Measurements from ENCODE around the gene ARRB1.

The ARRB1 gene

DNA sequence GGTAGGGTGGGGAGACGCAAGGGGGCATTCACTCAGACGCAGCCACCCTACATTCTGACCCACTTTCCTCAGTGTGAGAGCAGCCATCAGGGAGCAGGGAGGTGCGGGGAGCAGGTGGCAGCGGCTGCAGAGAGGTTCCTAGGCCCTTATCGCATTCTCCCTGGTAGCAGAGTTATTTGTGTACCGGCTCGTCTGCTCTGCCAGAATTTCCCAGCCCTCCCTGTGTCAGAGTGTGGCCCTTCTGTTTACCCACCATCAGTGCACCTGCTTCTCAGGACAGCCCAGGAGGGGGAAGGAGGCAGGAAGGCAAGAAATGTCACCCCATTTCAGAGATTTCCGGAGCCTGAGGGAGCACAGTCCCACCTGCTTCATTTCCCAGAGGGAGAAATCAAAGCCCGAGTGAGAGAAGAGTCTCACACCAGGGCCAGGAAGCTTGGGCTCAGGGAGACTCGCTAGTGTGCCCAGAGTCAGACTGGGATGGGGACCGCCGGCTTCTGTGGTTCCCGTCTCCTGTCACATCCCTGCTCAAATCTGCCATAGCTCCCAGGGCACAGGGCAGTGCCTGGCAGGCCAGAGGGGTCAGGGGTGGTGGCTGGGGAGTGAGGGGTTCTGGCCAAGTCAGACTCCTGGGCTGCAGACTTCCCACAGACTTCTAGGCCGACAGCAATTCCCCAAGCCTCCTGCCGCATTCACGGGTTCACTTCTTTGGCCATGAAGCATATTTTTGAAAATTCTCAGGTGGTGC is 49.7 kb downstream of the ARRB1 start:
- DNase-seq (ENCODE audit: low read depth in 1 of 2, low spot score in 1 of 2) = no peak

- DNase-seq (ENCODE audit: low read depth in 1 of 2, low spot score in 1 of 2) = no peak
Measured at GRCh38 chr11:75301131-75301530, 50.3 kb downstream of the ARRB1 start.

- no peak for DNase-seq (ENCODE audit: low read depth in 1 of 2, low spot score in 1 of 2)
Measured at GRCh38 chr11:75298976-75299260, 52.5 kb downstream of the ARRB1 start.

- no peak for DNase-seq (ENCODE audit: low read depth in 1 of 2, low spot score in 1 of 2)
Measured at GRCh38 chr11:75298191-75298975, 53.1 kb downstream of the ARRB1 start.

GRCh38 chr11:75293903-75294302 is 57.6 kb downstream of the ARRB1 start:
- DNase-seq (ENCODE audit: low read depth in 1 of 2, low spot score in 1 of 2) = no peak

DNA sequence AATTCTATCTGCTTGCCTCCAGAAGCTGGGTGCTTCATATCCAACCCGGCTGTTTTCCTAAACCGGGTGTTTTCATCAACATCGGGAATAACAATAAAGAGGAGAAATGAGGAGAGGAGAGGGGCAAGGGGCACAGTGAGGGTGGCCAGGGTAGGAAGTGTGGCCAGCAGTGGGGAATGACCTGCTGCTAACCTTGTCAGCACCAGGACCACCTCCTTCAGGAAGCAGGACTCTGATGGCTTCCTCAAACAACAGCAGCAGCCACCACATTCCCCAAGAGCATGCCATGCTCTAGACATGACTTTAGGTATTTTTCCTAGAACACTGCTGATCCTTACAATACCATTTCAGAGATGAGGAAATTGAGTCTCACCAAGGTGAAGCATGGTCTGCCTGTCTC is 58.5 kb downstream of the ARRB1 start:
- no peak for DNase-seq (ENCODE audit: low read depth in 1 of 2, low spot score in 1 of 2)

DNA sequence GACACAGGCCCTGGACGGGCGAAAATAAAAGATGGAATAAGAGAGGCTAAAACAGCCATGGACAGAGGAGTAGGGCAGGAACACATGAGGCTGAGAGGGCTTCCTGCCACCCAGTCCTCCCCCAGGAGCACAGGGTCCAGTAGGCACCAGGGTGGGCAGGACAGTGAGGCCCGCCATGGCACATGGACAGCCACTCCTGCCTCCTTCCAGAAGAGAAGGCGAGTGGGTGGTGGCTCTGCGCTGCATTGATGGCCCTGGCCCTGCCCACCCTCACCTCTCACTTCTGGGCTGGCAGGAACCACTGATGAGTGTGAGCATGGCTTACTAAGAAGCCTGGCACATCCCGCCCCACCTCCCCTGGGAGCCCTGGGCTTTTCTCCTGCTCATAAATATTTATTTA is 59.7 kb downstream of the ARRB1 start:
- DNase-seq (ENCODE audit: low read depth in 1 of 2, low spot score in 1 of 2) = no peak

- DNase-seq (ENCODE audit: low read depth in 1 of 2, low spot score in 1 of 2) = no peak
Measured at GRCh38 chr11:75289919-75290318, 61.5 kb downstream of the ARRB1 start.

DNA sequence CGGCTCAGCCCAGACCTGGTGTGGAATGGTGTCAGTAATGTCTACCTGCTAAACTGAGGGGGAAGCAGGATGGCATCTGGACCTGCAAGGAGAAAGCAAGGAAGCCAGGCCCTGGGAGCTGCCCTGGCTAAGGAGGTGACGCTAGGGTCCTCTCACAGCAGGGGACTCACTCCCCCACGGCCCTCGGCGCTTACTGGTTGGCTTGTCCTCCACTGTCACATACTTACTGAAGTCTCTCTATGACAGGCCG is 62.0 kb downstream of the ARRB1 start:
- no peak for DNase-seq (ENCODE audit: low read depth in 1 of 2, low spot score in 1 of 2)

- DNase-seq (ENCODE audit: low read depth in 1 of 2, low spot score in 1 of 2) = no peak
Measured at GRCh38 chr11:75287579-75287978, 63.9 kb downstream of the ARRB1 start.

DNA sequence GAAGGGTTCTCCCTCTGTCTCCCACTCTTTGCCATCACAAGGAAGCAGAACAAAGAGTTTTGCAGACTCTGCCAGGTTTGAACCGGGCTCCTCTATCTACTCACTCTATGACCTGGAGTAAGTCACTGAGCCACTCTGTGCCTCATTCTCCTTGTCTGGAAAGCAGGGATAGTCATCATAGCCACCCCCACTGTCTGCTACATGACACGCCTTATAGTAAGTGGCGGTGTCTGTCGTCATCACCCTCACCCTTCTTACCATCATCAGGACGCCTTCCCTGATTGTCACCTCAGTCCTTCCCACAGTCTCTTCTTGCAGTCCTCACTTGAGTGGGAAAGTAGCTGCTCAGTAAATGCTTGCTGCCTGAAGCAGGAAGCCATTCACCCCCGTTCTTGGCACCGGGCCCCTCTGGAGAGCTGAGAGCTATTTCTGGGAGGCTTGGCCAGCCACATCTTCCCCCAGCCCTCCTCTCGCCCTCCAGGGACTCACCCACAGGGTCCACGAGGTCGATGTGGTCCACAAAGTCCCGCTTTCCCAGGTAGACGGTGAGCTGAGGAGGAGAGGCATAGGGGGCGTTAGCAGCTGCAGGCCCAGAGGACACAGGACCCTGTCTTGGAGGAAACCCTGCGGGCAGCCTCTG is 64.5 kb downstream of the ARRB1 start:
- DNase-seq (ENCODE audit: low read depth in 1 of 2, low spot score in 1 of 2) = no peak

- DNase-seq (ENCODE audit: low read depth in 1 of 2, low spot score in 1 of 2) = no peak
Measured at GRCh38 chr11:75285776-75286360, 65.6 kb downstream of the ARRB1 start.

- no peak for DNase-seq (ENCODE audit: low read depth in 1 of 2, low spot score in 1 of 2)
Measured at GRCh38 chr11:75283391-75283931, 68.0 kb downstream of the ARRB1 start.

- no peak for DNase-seq (ENCODE audit: low read depth in 1 of 2, low spot score in 1 of 2)
Measured at GRCh38 chr11:75281469-75282095, 69.9 kb downstream of the ARRB1 start.

DNA sequence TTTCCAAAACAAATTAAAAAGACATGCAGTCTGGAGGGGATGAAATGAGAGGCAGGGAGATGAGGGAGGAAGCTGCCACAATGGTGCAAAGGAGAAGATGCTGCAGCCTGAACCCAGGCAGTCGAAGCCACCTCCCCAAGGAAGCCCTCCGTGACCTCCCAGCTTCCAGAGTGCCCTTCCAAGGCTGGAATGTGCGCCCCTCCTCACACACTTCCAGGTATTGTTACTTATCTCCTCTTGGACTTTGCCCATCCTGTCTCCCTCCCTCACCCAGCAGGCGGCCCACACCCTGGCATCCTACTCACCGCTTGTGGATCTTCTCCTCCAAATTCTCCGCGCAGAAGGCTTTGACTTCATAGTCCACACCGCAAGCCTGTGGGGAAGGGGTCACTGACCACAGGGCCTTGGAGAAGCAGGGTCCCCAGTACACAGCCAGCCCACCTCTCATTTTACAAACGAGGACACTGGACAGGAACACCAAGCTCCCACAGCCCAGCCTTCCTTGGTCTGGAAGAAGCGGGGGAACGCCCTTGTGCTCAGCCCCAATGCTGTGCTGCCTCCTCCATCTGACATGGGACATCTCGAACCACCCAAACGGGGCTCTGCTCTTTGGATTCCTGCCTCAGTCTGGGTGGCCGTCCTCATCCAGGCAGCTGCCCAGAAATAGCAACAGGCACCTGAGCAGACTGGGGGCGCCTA is 70.5 kb downstream of the ARRB1 start:
- no peak for DNase-seq (ENCODE audit: low read depth in 1 of 2, low spot score in 1 of 2)

DNA sequence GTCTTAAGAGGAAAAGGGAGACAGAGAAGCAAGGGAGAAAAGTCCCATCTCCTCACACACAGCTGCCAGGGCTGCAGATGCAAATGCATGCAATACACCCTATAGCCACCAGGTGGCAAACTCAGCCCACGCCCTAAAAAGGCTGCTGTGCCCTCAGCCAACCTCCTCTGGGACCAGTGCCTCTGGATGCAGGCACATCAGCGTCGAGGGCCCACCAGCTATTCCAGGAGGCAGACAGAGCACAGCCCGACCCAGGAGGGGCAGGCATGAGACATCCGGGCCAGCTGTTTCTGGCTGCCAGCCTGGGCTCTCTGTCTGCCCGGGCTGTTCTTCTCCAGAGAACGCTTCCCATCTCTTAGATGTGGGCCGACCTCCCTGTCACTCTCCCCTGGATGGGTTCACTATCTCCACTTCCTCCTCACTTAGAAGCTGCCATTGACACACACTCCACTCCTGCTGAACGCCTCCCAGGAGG is 71.2 kb downstream of the ARRB1 start:
- peak; percentile 52 to 63 for DNase-seq (ENCODE audit: low read depth in 1 of 2, low spot score in 1 of 2)

GRCh38 chr11:75279273-75279672 is 72.2 kb downstream of the ARRB1 start:
- DNase-seq (ENCODE audit: low read depth in 1 of 2, low spot score in 1 of 2) = no peak

DNA sequence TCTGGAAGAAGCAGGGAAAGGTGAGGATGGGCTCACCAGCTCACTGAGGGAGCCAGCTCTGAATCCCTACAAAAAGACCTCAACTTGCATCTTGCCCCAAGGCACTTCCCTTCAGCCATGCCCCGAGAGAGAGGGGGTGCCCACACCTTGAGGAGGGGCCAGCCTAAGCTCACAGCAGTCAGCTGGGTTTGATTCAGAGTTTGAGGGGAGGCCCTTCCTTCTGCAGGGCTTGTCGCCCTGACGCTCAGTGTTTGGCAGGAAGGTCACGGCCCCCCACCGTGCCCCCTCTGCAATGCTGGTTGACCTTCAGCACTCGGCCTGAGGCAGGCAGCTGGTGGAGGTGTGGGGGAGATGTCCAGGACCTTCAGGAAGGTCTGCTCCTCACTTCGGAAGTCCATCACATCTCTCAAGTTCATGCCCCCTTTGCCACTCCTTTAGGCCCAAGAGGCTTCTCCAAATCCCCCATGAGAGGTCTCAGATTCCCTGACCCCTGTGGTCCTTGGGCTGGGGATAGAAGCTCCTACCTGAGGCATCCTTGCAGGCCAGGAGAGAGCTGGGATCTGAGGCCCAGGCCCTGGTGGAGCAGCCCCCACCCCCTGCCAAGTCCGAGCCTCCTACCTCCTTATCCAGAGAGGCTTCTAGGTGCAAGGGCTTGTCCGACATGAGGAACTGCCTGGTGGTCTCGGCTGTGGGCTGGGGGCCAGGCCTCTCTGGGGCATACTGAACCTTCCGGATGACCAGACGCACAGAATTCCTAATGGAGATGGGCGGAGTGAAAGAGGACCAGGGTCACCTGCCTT is 73.3 kb downstream of the ARRB1 start:
- DNase-seq (ENCODE audit: low read depth in 1 of 2, low spot score in 1 of 2) = no peak

DNA sequence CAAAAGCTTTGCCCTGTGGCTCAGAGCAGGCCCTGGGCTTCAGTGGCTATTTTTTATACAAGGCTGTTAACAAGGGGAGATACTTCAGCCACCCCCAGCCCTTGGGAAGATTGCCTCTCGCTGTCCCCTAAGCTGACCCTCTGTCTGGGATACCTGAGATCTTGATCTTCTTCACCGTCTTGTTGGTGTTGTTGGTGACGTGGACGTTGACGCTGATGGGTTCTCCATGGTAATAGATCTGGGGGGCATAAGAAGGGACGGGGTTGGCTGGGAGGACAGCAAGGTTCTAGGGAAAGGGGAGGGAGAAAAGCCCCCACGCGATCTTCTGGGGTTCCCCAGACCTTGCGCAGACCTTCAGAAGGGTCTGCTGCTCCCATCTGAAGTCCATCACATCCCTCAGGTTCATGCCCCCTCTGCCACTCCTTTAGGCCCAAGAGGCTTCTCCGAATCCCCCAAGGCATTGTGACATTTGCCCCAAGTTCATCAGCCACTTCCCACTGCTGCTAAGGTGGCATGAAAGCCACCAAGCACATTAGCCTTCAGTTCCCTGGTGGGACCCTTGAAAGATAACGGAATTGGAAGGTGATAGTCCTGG is 74.2 kb downstream of the ARRB1 start:
- no peak for DNase-seq (ENCODE audit: low read depth in 1 of 2, low spot score in 1 of 2)

DNA sequence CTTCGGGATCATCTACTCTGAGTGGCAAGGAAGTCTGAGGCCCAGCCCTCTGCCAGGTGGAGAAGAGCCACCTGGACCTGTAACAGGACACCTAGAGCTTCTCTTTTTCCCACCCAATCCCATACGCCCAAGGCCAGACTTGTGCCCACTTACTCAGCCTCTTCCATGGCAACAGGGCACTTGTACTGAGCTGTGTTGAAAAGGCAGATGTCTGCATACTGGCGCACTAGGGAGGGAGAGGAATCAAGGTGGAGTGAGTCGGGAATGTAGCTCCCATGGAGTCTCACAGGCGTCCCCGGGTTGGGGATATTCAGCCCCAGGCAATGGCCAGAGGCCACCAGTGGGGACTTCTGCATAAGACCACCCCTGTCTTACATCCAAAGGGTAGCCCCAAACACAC is 74.8 kb downstream of the ARRB1 start:
- no peak for DNase-seq (ENCODE audit: low read depth in 1 of 2, low spot score in 1 of 2)
